Activated B cell treated with CpG ODN at 0.5 μM for 24 hours (primary cell): ENCODE results near the gene NAP1L4. TPM values are rescaled to one million over a fixed set of nuclear protein-coding genes. Genes with fewer than 3 reads are reported as not detected.

Source experiments
- ATAC-seq: fragments of 200-7000 bp; cut with Tn5 transposase; one replicate; pipeline ENCODE4 v1.10.0; 2021; ENCODE audit warnings: low read depth, mild to moderate bottlenecking, moderate library complexity
- CTCF ChIA-PET: fragments of 350-600 bp; sonication (Branson Sonifier 250); formaldehyde crosslinking; loops from one replicate; lab custom pipeline; 2021; ENCODE audit warnings: antibody characterized with exemption; lab: Charles Lee
- POLR2A ChIA-PET: fragments of 350-600 bp; sonication (Branson Sonifier 250); formaldehyde crosslinking; loops from one replicate; lab custom pipeline; 2021; ENCODE audit warnings: antibody characterized with exemption; lab: Charles Lee
- DNase-seq: peaks from one replicate; pipeline ENCODE4 v3.0.0; 2022
- H3K27ac Mint-ChIP-seq: one replicate; pipeline ENCODE4 v1.8.0; 2020; ENCODE audit warnings: mixed read lengths
- H3K27me3 Mint-ChIP-seq: one replicate; pipeline ENCODE4 v1.8.0; 2021; ENCODE audit warnings: mixed read lengths
- H3K36me3 Mint-ChIP-seq: one replicate; pipeline ENCODE4 v1.8.0; 2021; ENCODE audit warnings: low read depth, mixed read lengths
- H3K4me1 Mint-ChIP-seq: one replicate; pipeline ENCODE4 v1.8.0; 2021; ENCODE audit warnings: mixed read lengths
- H3K4me3 Mint-ChIP-seq: one replicate; pipeline ENCODE4 v1.8.0; 2020; ENCODE audit warnings: mild to moderate bottlenecking, mixed read lengths
- H3K9me3 Mint-ChIP-seq: one replicate; pipeline ENCODE4 v1.8.0; 2020; ENCODE audit warnings: mixed read lengths
- intact Hi-C: fragments of 100-400 bp; cut with micrococcal nuclease; formaldehyde crosslinking; loops from one replicate; pipeline ENCODE4 v1.15.1; 2024
- total RNA-seq: library from RNA; stranded (reverse); gene quantifications from 2 replicates; pipeline ENCODE4 v1.2.3, GENCODE V29; 2022
- TF ChIP-seq, protein P1 (sequence below): fragments of 200-600 bp; IDR thresholded peaks from one replicate; pipeline ENCODE4 v1.8.0; 2022; ENCODE audit warnings: antibody characterized with exemption, mild to moderate bottlenecking

The NAP1L4 gene
- total RNA-seq, 1 donor from 2014 or later, result 115 TPM

DNA sequence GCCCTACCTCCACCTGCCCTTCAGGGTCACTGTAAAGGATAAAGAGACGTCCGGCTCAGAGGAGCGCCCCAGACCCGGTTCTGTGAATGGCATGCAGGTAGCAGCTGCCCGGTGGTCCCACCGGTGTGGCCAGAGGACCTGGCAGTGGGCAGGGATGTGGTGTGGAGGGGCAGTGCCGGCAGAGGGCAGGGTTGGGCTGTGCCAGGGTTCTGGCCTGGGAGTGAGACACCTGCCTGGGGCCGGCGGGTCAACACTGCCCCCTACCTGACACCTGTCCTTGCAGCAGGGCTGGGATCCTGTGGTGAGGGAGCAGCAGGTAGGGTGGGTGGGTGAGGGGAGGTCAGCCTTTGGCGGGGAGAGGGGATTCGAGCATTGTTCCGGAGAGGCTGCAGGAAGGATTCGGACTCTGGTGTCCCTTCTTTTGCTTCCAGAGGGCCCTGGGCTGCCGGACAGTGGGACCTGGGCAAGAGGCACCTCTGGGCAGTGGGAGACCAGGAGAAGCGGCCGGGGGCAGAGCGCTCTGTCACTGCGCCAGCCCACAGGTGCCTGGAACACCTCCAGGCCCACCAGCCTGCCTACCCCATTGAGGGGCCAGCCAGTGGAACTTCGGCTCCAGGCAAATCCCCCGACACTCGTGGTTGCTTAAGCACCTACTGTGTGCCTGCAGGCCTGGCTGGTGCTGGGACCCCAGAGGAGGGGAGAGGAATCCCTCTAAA, 61.3 kb downstream of the NAP1L4 start:
- ATAC-seq (peak; percentile 44), DNase-seq (peak; percentile 40)
- Mint-ChIP-seq H3K27me3 (peaks cover 23% of the 10 kb centered on the region), H3K9me3 (no peaks in the 10 kb centered on the region), H3K36me3 (no peaks in the 10 kb centered on the region), H3K27ac (no peak overlapping the region), H3K4me1 (peaks cover 15% of the 10 kb centered on the region), H3K4me3 (peak overlapping the region; percentile 82)
- POLR2A ChIA-PET, result interaction anchor here (0.7 to 2.7 kb wide), 4 partner anchors 27 to 398 kb away, joined by 3 to 14 read pairs (median 5); partner anchors contain the start of gene NAP1L4
- TF ChIP-seq, protein P1, sequence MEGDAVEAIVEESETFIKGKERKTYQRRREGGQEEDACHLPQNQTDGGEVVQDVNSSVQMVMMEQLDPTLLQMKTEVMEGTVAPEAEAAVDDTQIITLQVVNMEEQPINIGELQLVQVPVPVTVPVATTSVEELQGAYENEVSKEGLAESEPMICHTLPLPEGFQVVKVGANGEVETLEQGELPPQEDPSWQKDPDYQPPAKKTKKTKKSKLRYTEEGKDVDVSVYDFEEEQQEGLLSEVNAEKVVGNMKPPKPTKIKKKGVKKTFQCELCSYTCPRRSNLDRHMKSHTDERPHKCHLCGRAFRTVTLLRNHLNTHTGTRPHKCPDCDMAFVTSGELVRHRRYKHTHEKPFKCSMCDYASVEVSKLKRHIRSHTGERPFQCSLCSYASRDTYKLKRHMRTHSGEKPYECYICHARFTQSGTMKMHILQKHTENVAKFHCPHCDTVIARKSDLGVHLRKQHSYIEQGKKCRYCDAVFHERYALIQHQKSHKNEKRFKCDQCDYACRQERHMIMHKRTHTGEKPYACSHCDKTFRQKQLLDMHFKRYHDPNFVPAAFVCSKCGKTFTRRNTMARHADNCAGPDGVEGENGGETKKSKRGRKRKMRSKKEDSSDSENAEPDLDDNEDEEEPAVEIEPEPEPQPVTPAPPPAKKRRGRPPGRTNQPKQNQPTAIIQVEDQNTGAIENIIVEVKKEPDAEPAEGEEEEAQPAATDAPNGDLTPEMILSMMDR, result no peak
- intact Hi-C loops, result loop anchor here (1.0 kb wide), 4 partner anchors 29 to 503 kb away; a partner anchor contains a TSS
- CTCF ChIA-PET, result interaction anchor here (1.2 to 1.9 kb wide), 6 partner anchors 10 to 398 kb away, joined by 3 to 13 read pairs (median 6); no protein-coding TSS in a partner anchor

DNA sequence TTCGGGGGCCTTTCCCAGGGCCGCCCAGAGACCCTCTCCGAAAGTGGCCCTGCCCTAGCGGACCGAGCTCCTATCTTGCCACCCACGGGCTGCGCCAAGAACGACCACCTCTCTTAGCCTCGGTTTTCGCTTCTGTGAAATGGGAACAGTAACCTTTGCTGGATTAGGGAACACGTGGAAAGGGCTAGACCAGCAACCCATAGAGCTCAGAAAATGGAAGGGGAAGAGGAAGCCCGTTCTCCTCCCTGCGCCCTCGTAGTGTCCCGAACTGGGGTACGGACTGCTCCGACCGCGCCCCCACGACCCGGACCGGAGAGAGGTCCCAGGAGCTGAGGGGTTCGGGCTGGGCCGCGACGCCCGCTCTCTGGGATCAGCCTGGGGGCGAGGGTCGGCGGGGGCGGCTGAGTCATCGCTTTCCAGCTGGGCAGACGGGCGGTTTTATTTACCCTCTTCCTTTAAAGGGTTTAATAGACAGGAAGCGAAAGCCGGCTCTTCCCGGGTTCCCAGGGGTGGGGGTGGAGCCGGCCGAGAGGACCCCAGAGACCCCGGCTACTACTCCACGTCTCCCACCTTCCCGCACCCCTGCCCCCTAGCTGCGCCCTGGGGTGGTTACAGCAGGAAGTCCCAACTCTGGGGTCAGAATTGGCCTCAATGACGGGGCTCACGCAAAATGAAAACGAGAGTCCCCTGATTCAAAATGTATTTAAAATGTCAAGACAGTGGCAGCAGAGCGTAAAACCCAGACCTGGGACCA, 62.0 kb downstream of the NAP1L4 start:
- Mint-ChIP-seq H3K27ac (no peak overlapping the region), H3K4me3 (peak overlapping the region; percentile 82), H3K9me3 (no peaks in the 10 kb centered on the region), H3K4me1 (peaks cover 15% of the 10 kb centered on the region), H3K27me3 (peaks cover 23% of the 10 kb centered on the region), H3K36me3 (no peaks in the 10 kb centered on the region)
- TF ChIP-seq, protein P1, result no peak
- intact Hi-C loops, result loop anchor here (1.0 to 2.0 kb wide), 5 partner anchors 28 to 502 kb away; a partner anchor contains a TSS
- CTCF ChIA-PET, result interaction anchor here (0.6 to 1.9 kb wide), 10 partner anchors 9 to 397 kb away, joined by 3 to 13 read pairs (median 5); no protein-coding TSS in a partner anchor
- DNase-seq (no peak), ATAC-seq (peak; percentile 47)
- POLR2A ChIA-PET, result interaction anchor here (0.6 to 2.7 kb wide), 7 partner anchors 16 to 553 kb away, joined by 3 to 14 read pairs (median 5); partner anchors contain the start of genes CD81 and NAP1L4

DNA sequence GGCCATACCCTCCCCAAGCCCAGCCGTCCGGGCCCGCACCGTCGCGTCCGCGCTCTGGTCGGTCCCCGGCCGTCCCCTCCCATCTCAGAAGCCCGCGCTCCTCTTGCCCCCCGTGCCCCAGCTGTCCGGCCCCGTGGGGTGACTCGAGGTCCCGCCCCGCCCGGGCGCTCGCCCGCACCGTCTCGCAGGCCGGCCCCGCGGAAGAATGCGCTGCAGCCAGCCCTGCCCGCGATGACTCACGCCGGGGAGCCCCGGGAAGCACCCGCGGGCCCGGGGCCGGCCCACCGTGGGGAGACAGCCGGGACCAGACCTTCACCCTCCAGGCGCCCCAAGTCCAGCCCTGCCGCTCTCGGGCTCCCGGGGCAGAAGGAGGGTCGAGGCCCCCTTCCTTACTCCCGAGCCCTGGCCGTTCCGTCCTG, 62.6 kb downstream of the NAP1L4 start:
- Mint-ChIP-seq H3K4me3 (peak overlapping the region; percentile 82), H3K4me1 (peaks cover 15% of the 10 kb centered on the region), H3K36me3 (no peaks in the 10 kb centered on the region), H3K9me3 (no peaks in the 10 kb centered on the region), H3K27me3 (peaks cover 23% of the 10 kb centered on the region), H3K27ac (no peak overlapping the region)
- ATAC-seq, result peak; percentile 42
- ChIA-PET POLR2A (interaction anchor here (0.8 to 2.7 kb wide), 5 partner anchors 16 to 553 kb away, joined by 3 to 14 read pairs (median 5); partner anchors contain the start of genes CD81 and NAP1L4), CTCF (interaction anchor here (0.6 to 1.9 kb wide), 10 partner anchors 9 to 396 kb away, joined by 3 to 13 read pairs (median 5); no protein-coding TSS in a partner anchor)
- intact Hi-C loops, result loop anchor here (2.0 kb wide), 1 partner anchor 37 kb away; no protein-coding TSS in a partner anchor
- DNase-seq, result peak; percentile 48
- TF ChIP-seq, protein P1, result no peak

DNA sequence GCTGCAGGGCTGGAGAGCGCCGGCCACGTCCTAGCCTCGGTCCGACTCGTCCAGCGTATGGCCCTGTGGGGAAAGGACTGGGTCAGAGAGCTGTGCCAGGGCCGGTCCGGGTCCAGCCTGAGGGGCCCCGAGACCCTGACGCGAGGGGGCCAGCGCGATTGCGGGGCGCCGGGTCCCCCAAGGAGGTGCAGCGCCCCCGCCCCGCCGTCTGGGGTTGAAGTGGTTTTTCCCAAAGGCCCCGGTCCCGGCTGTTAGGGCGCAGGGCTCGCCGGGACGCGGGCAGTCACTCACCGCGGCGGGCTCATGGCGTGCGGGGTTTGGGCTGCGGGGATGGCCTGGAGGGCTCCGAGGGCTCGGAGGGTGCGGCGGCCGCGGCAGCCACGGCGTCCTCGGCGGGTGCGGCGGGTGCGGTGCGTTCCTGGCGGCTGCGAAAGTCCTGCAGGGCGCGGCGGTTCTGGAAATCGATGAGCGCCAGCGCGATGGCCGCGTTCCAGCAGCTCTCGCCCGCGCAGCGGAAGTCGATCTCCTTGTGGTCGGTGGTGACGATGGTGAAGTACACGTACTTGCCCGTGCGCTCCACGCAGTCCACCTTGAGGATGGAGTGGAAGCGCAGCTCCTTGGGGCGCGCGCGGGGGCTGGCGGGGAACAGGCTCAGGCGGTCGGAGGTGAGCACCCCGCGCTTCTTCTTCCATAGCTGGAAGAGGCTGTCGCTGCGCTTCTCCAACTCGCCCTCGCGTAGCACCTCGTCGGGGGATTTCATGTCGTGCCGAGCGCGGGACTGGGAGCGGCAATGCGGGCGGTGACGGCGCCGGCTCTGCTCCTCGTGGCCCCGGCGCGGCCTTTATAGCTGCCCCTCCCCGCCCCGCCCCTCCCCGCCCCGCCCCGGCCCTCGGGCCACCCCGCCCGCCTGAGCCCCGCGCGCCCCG, 63.3 kb downstream of the NAP1L4 start, which contains the start of gene PHLDA2:
Gene PHLDA2, minus strand, starts transcription at position 816 of the 926 bp plus-strand sequence. Its CDS starts 56 bp downstream, at position 760.
- H3K4me1 Mint-ChIP-seq, result peaks cover 15% of the 10 kb centered on the region
- intact Hi-C loops, result loop anchor here (2.0 kb wide), 1 partner anchor 36 kb away; no protein-coding TSS in a partner anchor
- no peak within 1 kb of the TSS for H3K27ac Mint-ChIP-seq
- TF ChIP-seq, protein P1, result no peak
- peaks cover 23% of the 10 kb centered on the region for H3K27me3 Mint-ChIP-seq
- no peaks in the 10 kb centered on the region for H3K9me3 Mint-ChIP-seq
- ATAC-seq (peak; percentile 32), DNase-seq (no peak)
- H3K36me3 Mint-ChIP-seq, result no peaks in the 10 kb centered on the region
- ChIA-PET CTCF (interaction anchor here (1.5 to 1.9 kb wide), 2 partner anchors 162 to 396 kb away, joined by 7 to 13 read pairs; no protein-coding TSS in a partner anchor), POLR2A (interaction anchor here (1.3 to 2.7 kb wide), 3 partner anchors 25 to 552 kb away, joined by 5 to 14 read pairs (median 5); partner anchors contain the start of gene CD81)
- H3K4me3 Mint-ChIP-seq, result peak within 1 kb of the TSS; percentile 82
